Natural killer cell (primary cell): ENCODE measurements around the gene MEOX1. TPM values are rescaled to one million over a fixed set of nuclear protein-coding genes. Genes with fewer than 3 reads are reported as not detected.

Experiments used
- ATAC-seq, 3 donors: fragments of 150-1000 bp in 2 of 3; fragments of 200-7000 bp in 1 of 3; cut with Tn5 transposase; 1 replicate in 1 of 3; 2 replicates in 2 of 3; pipeline ENCODE4 v1.10.0; 2021; ENCODE audit warnings: mild to moderate bottlenecking in 2 of 3, moderate library complexity in 2 of 3
- DNase-seq, 2 donors: peaks; one replicate each; pipeline versions ENCODE4 v3.0.0 to v3.0.0-alpha.2; 2013 to 2021; ENCODE audit warnings: mixed read lengths in 1 of 2
- H3K27ac ChIP-seq: one replicate; pipeline ENCODE4 v1.5.1; 2013; ENCODE audit warnings: mild to moderate bottlenecking, low read length
- H3K27me3 ChIP-seq: one replicate; pipeline ENCODE4 v1.6.1; 2013; ENCODE audit warnings: low read length; ENCODE audit not compliant: control insufficient read depth, insufficient read depth
- H3K36me3 ChIP-seq: one replicate; pipeline ENCODE4 v1.6.1; 2013; ENCODE audit warnings: low read length; ENCODE audit not compliant: control insufficient read depth, insufficient read depth
- H3K4me1 ChIP-seq: one replicate; pipeline ENCODE4 v1.6.1; 2013; ENCODE audit warnings: low read length; ENCODE audit not compliant: control insufficient read depth, insufficient read depth
- H3K4me3 ChIP-seq: one replicate; pipeline ENCODE4 v1.5.1; 2013; ENCODE audit warnings: low read length
- H3K9me3 ChIP-seq: one replicate; pipeline ENCODE4 v1.6.1; 2013; ENCODE audit warnings: low read length; ENCODE audit not compliant: control insufficient read depth, insufficient read depth
- H3K27ac Mint-ChIP-seq, 2 donors: one replicate each; pipeline ENCODE4 v1.8.0; 2022; ENCODE audit warnings: mild to moderate bottlenecking in 2 of 2, mixed read lengths in 2 of 2, moderate library complexity in 1 of 2
- H3K27me3 Mint-ChIP-seq, 2 donors: one replicate each; pipeline ENCODE4 v1.8.0; 2022; ENCODE audit warnings: low read depth in 2 of 2, mixed read lengths in 2 of 2
- H3K36me3 Mint-ChIP-seq: one replicate; pipeline ENCODE4 v1.8.0; 2022; ENCODE audit warnings: mixed read lengths
- H3K4me1 Mint-ChIP-seq, 2 donors: one replicate each; pipeline ENCODE4 v1.8.0; 2022; ENCODE audit warnings: mixed read lengths in 2 of 2
- H3K4me3 Mint-ChIP-seq: one replicate; pipeline ENCODE4 v1.8.0; 2022; ENCODE audit warnings: mild to moderate bottlenecking, moderate library complexity, mixed read lengths
- H3K9me3 Mint-ChIP-seq, 2 donors: one replicate each; pipeline ENCODE4 v1.8.0; 2022; ENCODE audit warnings: mixed read lengths in 2 of 2
- WGBS: methylation state at CpG from one replicate; pipeline ENCODE4 v1.1.7; 2013; ENCODE audit warnings: missing lambda C conversion rate; ENCODE audit not compliant: insufficient coverage; 5-methylcytosine and 5-hydroxymethylcytosine counted together
- intact Hi-C: fragments of 100-400 bp; cut with micrococcal nuclease; formaldehyde crosslinking; loops from one replicate; pipeline ENCODE4 v1.14.2; 2022
- total RNA-seq, 4 donors: library from RNA; stranded (reverse); fragments of 120-200 nt in 1 of 4; gene quantifications; one replicate each; pipeline versions ENCODE4 v1.2.3 to v1.2.4, GENCODE V29; 2013 to 2022
- TF ChIP-seq, protein P1 (sequence below): fragments of 200-600 bp; IDR thresholded peaks from one replicate; pipeline ENCODE4 v1.8.0; 2022; ENCODE audit warnings: antibody characterized with exemption

MEOX1 gene
- total RNA-seq, 3 donors from 2014 or later (not counting 1 experiment from before 2014, with no cell fraction given) = 0.18 TPM; not detected in 2

DNA sequence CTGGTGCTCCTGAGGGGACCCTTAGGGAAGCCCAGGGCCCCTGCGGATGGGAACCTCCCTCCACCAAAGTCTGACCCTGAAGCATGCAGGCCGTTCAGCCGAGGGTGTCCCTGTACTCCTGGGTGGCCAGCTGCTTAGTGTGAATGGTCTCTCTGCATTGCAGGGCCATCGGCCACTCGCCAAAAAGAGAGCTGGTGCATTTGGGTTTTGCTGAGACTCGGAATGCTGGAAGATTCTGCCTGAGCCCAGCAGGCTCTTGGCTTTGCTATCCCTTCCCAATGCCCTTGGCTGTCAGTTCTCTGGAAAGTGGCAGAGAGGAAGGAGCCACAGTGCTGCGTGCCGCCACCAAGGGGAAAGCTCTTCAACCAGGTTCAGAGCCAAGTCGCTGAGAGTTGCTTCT, 2.8 kb downstream of the MEOX1 start:
- no peak overlapping the region for H3K4me3 ChIP-seq
- DNase-seq (no peak), ATAC-seq (no peak)
- no peaks in the 10 kb centered on the region for H3K9me3 ChIP-seq
- Mint-ChIP-seq H3K27me3 (no peaks in the 10 kb centered on the region), H3K4me1 (peaks cover 0 to 16% of the 10 kb centered on the region in 2 donors), H3K4me3 (no peak overlapping the region), H3K36me3 (no peaks in the 10 kb centered on the region), H3K9me3 (no peaks in the 10 kb centered on the region), H3K27ac (no peak overlapping the region)
- H3K36me3 ChIP-seq = no peaks in the 10 kb centered on the region
- TF ChIP-seq, protein P1, sequence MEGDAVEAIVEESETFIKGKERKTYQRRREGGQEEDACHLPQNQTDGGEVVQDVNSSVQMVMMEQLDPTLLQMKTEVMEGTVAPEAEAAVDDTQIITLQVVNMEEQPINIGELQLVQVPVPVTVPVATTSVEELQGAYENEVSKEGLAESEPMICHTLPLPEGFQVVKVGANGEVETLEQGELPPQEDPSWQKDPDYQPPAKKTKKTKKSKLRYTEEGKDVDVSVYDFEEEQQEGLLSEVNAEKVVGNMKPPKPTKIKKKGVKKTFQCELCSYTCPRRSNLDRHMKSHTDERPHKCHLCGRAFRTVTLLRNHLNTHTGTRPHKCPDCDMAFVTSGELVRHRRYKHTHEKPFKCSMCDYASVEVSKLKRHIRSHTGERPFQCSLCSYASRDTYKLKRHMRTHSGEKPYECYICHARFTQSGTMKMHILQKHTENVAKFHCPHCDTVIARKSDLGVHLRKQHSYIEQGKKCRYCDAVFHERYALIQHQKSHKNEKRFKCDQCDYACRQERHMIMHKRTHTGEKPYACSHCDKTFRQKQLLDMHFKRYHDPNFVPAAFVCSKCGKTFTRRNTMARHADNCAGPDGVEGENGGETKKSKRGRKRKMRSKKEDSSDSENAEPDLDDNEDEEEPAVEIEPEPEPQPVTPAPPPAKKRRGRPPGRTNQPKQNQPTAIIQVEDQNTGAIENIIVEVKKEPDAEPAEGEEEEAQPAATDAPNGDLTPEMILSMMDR = no peak
- peaks cover 20% of the 10 kb centered on the region for H3K4me1 ChIP-seq
- no peaks in the 10 kb centered on the region for H3K27me3 ChIP-seq
- WGBS = 91% methylated on average over 9 of the region's 9 CpGs
- intact Hi-C loops = no loop called here
- no peak overlapping the region for H3K27ac ChIP-seq

DNA sequence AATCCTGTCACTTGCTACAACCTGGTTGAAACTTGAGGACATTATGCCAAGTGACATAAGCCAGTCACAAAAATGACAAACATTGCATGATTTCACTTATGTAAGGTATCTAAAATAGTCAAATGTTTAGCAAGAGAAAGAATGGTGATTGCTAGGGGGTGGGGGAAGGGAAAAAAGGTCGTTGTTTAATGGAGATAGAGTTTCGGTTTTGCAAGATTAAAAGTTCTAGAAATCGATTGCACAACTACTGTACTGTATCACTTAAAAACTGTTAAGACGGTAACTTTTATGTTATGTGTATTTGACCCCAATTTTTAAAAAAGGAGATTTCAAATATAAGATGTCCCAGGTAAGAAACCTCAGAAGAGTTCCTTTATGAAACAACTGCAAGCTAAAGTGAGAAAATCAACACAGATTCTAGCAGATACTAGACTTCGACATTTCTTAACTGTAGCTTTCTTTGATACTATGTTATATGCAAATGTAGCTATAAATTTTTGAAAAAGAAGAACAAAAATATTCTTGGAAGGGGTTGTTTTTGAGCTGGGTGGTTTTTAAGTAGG, 5.9 kb downstream of the MEOX1 start:
- ATAC-seq (no peak), DNase-seq (no peak)
- H3K27ac Mint-ChIP-seq = no peak overlapping the region
- Histone ChIP-seq H3K27me3 (no peaks in the 10 kb centered on the region), H3K9me3 (no peaks in the 10 kb centered on the region), H3K4me1 (peaks cover 3% of the 10 kb centered on the region), H3K27ac (no peak overlapping the region), H3K36me3 (no peaks in the 10 kb centered on the region), H3K4me3 (no peak overlapping the region)
- 50% methylated on average over 4 of the region's 5 CpGs for WGBS
- intact Hi-C loops = no loop called here
- H3K4me1 Mint-ChIP-seq = peaks cover 0 to 7% of the 10 kb centered on the region in 2 donors
- no peaks in the 10 kb centered on the region for H3K9me3 Mint-ChIP-seq
- H3K27me3 Mint-ChIP-seq = peaks cover 0 to 3% of the 10 kb centered on the region in 2 donors
- TF ChIP-seq, protein P1 = no peak
- no peak overlapping the region for H3K4me3 Mint-ChIP-seq
- no peaks in the 10 kb centered on the region for H3K36me3 Mint-ChIP-seq

GRCh38 chr17:43652124-43652480, 9.6 kb downstream of the MEOX1 start:
- intact Hi-C loops = no loop called here
- no peaks in the 10 kb centered on the region for H3K4me1 ChIP-seq
- peaks cover 16% of the 10 kb centered on the region in 2 donors for H3K27me3 Mint-ChIP-seq
- ATAC-seq = no peak
- DNase-seq = no peak
- no peak overlapping the region for H3K27ac Mint-ChIP-seq
- no peaks in the 10 kb centered on the region for H3K9me3 ChIP-seq
- peaks cover 0 to 7% of the 10 kb centered on the region in 2 donors for H3K4me1 Mint-ChIP-seq
- H3K27ac ChIP-seq = no peak overlapping the region
- H3K36me3 ChIP-seq = no peaks in the 10 kb centered on the region
- no peak overlapping the region for H3K4me3 ChIP-seq
- no peaks in the 10 kb centered on the region for H3K9me3 Mint-ChIP-seq
- H3K4me3 Mint-ChIP-seq = no peak overlapping the region
- no peaks in the 10 kb centered on the region for H3K27me3 ChIP-seq
- TF ChIP-seq, protein P1 = no peak
- no peaks in the 10 kb centered on the region for H3K36me3 Mint-ChIP-seq
- WGBS = 81% methylated on average over 6 of the region's 6 CpGs

DNA sequence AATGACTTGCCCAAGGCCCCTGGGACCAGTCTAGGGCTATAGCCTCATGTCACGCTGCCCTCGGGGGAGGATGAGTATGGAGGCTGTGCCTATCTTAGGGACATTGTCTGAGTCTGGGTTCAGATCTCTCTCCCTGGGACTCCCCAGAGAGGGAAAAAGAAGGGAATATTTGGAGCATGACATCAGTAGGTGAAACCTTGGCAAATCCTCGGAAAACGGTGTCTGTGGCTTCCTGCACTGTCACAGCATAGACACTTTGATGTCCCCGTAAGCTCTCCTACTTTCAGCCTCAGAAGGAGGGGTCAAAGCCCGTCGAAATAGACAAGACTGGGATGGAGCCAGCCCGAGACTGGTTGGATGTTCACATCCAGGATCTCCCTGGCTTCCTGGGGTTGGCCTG, 11.3 kb downstream of the MEOX1 start:
- H3K27ac Mint-ChIP-seq = no peak overlapping the region
- H3K4me1 ChIP-seq = peaks cover 3% of the 10 kb centered on the region
- DNase-seq (no peak), ATAC-seq (peak in 1 of 3 donors; percentile 15)
- no peak overlapping the region for H3K4me3 Mint-ChIP-seq
- no peaks in the 10 kb centered on the region for H3K36me3 ChIP-seq
- H3K27me3 Mint-ChIP-seq = peaks cover 17 to 20% of the 10 kb centered on the region in 2 donors
- no peaks in the 10 kb centered on the region for H3K4me1 Mint-ChIP-seq
- H3K9me3 Mint-ChIP-seq = no peaks in the 10 kb centered on the region
- no peak overlapping the region for H3K4me3 ChIP-seq
- TF ChIP-seq, protein P1 = no peak
- intact Hi-C loops = no loop called here
- H3K27me3 ChIP-seq = peaks cover 5% of the 10 kb centered on the region
- H3K9me3 ChIP-seq = no peaks in the 10 kb centered on the region
- WGBS = 95% methylated on average over 8 of the region's 8 CpGs
- no peak overlapping the region for H3K27ac ChIP-seq
- H3K36me3 Mint-ChIP-seq = no peaks in the 10 kb centered on the region
